ENCODE results near the gene LENG8.
A peak's percentile ranks its signal among the peaks of the same experiment; 100 is the strongest.

LENG8 gene

DNA sequence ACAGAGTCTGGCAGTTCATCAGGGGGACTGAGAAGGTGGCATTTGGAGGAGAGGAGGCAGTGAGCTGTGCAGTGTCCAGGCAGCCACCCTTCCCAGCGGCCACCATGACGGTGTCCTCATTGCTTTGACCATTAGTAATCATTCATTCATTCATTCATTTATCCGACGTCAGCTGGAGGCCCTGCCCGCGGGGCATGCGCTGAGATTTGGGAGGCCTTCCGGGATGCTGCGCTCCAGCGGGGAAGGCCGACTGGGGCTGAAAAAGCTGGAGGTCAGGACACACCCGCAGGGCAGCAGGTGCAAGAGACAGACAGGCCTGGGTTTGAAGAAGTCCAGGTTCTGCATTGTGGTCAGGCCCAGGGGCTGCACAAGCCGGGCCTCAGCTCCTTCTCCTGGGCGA, 24.8 kb upstream of the LENG8 start:
- DNase-seq, result no peak

DNA sequence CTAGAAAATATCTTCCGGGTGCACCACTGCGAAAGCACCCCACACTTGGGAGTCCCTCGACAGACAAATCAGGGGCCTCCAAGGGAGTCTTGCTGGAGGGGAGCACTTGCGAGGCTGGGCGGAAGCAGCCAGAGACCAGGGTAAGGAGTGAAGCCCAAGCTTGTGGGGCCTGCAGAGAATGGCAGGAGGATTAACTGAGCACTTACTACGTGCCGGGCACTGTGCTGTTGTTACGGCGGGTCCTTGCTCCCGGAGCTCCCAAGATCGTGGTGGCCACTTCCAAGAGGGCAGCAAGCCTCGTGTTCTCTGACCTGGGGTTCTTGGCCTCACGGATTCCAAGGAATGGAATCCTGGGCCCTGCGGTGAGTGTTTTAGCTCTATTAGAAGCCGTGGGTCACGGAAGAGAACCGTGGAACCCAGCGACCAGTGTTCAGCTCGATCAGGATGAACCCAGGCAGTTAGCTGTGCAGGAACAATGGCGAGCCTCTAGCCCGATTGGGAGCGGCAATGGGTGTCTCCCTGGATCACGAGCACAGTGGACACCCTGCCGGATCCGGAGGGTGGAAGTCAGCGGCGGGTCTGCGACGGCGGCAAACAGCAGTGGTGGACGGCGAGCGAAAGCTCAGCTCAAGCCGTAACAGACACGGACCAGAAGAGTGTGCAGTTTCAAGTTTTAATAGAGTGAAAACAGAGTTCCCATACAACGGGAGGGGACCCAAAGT, 24.2 kb upstream of the LENG8 start:
- no peak for DNase-seq

DNA sequence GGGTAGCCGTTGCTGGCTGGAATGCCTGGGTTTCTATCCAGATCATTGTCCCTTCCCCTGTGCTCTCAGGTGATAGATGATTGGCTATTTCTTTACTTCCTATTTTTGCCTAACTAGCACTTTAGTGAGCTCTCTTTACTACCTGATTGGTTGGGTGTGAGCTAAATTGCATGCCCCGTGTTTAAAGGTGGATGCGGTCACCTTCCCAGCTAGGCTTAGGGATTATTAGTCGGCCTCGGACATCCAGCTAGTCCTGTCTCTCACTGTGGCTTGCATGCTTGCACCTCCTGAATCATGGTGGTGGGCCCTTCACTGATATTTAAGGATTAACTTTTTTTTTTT, 23.6 kb upstream of the LENG8 start:
- no peak for DNase-seq

DNA sequence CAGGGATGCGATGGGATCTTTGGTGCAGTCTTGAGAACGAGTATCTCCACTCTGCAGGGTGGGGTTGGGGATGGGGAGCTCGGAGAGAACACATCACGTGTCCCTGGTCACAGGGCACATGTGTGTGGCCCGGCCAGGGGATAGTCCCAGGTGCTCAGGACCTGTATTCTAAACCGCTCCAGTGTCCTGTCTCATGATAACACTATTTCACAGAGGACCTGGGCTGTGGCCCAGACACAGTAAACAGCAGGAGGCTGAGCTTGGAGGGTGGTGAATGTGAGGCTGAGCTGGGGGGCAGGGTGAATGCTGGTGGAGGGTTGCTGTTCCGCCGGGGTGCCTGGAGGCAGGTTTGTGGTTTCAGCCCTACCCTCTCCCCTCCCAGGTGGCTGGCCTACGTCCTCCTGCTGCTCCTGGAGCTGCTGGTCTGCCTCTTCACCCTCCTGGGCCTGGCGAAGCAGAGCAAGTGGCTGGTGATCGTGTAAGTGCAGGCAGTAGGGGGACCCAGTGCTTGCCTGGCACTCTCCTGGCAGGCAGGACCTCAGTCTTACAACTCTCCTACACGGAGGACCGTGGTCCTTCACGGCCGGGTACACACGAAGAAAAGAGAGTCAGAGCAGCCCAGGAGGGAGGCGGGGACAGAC, 22.6 kb upstream of the LENG8 start:
- no peak for DNase-seq

DNA sequence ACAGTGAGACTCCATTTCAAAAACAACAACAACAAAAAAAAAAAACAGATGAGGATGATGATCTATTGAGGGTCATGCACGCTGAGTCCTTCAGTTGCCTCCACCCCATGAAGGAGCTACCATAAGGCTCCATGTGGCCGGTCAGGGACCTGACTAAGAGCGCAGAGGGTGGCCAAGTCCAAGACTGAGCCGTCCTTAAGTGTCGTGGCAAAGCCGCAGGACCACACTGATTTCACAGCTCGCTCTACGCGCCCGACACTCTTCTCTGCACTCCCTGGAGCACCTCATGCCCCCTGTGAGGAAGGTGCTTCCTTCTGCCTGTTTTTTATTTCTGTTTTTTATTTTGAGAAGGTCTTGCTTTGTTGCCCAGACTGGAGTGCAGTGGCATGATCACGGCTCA, 21.4 kb upstream of the LENG8 start:
- no peak for DNase-seq

DNA sequence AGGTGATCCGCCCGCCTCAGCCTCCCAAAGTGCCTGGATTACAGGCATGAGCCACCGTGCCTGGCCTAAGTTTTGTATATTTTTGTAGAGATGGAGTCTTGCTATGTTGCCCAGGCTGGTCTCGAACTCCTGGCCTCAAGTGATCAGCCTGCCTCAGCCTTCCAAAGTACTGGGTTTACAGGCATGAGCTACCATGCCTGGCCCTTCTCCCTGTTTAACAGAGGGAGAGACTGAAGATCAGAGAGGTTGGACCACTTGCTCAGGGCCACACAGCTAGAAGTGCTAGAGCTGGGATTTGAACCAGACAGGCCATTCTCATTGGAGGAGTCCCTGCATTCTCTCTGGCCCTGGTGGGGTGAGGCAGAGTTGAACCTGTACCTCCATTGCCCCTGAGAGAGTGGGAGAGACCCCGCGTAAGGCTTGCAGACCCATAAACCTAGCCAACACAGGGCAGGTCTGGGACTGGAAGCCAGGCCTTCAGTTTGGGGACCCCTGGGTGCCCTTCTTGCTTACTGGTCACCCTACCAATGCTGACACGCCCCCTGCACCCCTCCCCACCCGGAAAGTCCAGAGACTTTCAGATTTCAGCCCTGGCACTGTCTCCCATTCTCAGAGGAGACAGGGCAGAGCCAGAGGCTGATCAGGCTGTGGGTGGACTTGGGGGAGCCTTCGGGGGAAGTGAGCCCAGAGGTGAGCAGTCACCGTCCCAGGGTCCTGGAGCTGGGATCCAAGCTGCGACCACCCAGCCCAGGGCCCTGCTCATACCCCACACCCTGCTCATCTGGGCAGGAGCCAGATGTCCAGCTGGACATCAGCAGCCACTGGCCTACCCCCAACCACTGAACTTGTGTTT, 20.4 kb upstream of the LENG8 start:
- DNase-seq, result no peak

DNA sequence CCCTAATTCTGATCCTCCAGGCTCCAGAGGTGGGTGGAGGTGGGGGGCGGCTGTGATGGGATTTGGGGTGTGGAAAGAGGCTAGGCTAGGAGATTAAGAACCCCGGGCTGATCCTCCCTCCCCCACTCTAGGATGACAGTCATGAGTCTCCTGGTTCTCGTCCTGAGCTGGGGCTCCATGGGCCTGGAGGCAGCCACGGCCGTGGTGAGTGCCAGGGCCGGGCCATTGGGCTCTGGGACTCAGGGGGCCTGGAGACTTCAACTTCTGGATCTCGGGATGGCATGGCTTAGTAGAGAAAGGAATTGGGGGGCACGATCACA, 19.9 kb upstream of the LENG8 start:
- DNase-seq, result no peak

DNA sequence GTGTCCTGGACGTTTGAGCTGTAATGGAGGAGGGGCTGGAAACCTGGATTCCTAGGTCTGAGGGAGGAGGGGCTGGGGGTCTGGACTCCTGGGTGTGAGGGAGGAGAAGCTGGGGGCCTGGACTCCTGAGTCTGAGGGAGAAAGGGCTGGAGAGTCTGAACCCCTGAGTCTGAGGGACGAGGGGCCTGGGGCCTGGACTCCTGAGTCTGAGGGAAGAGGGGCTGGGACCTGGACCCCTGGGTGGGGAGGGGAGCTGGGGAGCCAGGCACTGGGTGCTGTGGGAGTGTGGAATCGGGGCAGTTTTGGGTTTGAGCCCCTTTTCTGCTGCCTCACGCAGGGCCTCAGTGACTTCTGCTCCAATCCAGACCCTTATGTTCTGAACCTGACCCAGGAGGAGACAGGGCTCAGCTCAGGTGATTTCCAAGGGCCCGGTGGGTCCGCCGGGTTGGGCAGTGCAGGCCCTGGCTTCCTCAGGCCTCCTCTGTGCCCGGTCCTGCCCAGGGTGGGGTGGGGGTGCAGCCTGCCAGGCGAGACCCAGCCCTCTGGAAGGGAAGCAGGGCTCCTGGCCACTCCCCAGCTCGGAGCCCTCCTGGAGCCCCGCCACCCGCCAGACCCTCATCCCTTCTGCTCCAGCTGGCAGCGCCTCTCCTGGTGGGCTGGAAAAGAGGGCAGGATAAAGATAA, 19.3 kb upstream of the LENG8 start:
- no peak for DNase-seq

DNA sequence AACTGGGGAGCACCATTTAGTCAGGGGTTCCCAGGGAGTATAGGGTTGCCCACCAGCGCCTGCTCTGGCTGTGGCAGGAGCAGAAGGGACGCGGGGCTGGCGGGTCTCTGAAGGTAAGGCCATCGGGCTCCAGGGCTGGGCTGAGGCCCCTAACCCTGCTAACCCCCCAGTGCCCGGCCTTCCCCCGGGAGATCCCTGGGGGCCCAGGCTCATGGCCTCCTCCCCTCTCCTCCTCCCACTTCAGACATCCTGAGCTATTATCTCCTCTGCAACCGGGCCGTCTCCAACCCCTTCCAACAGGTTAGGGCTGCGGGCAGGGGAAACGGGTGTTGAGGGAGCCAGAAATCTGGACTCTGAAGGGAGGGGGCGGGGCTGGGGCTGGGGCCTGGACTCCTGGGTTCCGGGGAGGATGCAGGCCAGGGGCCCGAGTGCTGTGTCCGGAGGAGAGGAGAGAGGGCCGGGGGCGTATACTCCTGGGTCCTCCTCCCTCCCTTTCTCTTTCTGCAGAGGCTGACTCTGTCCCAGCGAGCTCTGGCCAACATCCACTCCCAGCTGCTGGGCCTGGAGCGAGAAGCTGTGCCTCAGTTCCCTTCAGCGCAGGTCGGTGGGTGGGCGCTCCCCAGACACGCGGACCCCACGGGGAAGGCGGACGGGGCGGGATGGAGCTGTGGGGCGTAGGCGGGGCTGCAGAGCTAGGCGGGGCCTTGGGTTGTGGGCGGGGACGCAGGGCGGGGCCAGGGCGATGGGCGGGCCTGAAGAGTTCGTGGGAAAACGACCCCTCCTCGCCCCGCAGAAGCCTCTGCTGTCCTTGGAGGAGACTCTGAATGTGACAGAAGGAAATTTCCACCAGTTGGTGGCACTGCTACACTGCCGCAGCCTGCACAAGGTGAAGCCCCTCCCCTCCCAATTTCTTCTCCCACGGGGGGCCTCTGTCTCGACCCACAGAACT, 18.4 kb upstream of the LENG8 start:
- DNase-seq, result peak; percentile 34 to 54

DNA sequence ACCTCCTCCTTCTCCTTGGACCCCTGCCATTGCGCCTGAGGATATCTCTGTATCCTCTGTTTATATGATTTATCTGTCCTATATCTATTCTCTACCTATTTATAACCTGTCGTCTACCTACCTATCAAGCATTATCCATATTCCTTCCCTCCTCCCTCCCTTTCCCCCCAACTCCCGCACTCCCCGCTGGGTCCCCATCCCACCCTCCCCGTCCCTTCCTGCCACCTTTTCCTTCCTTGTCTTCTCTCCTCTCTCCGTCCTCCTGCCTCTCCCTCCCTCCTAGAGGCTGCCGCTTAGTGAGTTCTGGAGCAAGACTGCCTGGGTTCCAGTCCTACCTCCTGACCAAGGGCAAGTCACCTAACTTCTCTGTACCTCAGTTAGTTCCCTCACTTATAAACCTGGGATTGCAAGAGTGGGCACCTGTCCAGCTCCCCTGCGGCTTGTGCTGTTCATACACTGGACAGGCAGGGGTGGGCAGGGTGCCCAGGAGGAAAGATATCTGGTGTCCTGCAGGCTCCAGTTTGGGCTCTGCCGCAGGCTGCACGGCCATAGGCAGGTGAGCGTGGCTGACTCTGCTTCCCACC, 17.7 kb upstream of the LENG8 start:
- DNase-seq, result no peak

DNA sequence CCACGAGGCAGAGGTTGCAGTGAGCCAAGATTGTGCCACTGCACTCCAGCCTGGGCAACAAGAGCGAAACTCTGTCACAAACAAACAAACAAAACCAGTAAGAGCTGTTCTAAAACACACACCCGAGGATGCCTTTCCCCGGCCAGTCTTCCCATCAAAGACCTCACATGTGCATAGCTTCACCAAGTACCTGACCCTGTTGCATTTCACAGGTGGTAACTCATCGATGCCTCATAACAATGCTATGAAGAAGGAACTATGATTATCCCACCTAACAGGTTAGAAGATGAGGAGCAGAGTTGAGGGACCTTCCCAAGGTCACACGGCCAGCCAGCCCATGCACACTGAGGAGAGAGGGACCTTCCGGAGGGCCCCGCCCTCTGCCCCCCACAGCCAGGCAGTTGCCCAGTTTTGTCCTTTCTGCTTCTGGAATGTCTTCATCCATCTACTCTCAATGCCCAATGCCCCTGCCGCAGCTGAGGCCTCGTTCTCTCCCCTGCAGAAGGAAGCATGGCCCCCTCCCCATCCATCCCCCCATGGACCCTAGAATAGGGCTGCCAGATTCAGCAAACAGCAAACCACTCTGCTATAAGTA, 16.8 kb upstream of the LENG8 start:
- no peak for DNase-seq

DNA sequence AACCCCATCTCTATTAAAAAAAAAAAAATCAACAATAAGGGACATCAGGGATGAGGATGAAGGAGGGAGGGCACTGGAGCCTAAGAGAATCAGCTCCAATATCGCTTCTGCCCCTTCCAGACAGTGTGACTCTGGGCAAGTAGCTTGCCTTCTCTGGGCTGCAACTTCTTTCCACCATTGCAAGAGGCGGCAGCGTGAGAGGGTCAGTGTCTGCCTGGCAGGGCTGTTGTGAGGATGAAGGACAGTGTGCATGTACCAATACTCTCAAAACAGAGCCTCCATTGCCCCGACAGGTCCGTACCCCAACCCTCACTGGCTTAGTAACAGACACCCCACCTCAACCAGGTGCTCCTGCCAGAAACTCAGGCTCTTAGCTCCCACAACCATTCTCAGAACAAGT, 15.3 kb upstream of the LENG8 start:
- DNase-seq, result no peak

DNA sequence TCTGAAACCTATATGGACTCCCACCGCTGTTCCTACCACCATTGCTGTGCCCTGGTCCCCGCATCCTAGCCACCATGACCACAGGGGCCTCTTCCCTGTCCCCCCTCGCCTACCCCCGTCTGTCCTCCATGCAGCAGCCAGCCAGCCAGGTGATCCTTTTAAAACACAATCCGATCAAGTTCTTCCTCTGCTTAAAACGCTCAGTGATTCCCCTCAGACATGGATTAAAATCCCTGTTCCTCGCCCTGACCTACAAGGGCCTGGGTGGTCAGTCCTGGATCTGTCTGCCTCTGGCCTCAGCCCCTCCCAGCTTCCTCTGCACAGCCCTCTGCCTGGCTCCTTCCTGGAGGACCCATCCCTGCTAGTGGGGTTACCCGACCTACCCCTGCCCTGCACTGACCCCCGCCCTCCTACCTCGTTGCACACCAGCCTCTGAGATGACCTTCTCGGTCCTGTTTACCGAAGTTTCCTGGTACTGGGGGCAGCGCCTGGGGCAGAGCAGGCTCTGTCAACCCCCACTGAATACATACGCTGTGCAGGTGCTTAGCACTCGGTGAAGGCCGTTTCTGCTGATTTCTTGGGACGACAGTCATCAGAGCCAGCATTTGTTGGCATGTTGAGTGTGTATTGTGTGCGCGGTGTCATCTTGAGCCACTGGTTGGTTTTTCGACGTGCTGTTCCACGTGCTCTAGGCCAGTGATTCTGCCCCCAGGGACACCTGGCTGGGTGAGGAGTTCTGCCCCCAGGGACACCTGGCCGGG, 14.7 kb upstream of the LENG8 start:
- no peak for DNase-seq

DNA sequence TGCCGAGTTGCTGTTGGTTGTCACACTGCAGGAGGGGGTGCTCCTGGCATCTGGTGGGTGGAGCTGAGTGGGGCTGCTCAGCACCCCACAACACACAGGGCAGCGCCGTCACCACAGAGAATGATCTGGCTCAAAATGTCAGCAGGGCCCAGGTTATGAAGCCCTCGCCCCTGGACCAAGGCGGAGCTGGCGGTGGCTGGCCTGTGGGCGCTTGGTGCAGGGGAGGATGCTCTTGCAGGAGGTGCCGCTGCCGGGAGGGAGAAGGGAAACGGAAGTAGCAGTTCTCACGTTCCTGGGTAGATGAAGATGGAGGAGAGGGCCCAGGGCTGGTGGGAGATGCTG, 14.2 kb upstream of the LENG8 start:
- DNase-seq, result no peak

DNA sequence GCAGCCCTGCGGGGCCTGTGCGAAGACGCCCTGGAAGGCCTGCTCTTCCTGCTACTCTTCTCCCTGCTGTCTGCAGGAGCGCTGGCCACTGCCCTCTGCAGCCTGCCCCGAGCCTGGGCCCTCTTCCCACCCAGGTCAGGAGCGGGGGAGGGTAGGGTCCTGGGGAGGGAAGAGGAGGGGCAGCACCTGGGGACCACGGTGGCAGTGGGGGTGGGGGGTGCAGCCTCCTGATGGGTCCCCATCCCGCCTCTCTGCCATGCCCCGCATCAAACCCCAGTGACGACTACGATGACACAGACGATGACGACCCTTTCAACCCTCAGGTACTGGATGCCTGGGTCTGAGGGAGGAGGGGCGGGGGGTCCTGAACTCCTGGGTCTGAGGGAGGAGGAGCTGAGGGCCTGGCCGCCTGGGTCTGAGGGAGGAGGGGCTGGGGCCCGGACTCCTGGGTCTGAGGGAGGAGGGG, 13.4 kb upstream of the LENG8 start:
- no peak for DNase-seq

DNA sequence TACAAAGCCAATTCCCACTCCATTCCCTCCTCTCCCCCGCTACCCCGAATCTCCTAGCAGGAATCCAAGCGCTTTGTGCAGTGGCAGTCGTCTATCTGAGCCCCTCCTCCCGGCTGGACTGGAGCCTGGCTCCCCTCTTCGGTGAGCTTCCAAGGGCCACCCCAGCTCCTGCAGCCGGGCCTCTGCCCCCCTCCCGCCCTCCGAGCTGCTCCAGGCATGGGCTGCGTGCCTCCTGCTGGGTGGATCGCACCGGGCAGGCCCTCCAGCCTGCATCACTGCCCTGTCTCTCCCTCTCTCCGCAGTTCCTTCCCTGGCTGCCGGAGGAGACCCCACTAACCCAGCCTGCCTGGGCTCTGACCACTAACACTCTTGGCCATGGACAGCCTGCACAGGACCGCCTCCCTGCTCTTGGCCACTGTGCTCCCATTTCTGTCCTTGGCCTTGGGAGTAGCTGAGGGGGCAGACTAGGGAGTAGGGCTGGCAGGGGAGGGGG, 12.9 kb upstream of the LENG8 start:
- no peak for DNase-seq

DNA sequence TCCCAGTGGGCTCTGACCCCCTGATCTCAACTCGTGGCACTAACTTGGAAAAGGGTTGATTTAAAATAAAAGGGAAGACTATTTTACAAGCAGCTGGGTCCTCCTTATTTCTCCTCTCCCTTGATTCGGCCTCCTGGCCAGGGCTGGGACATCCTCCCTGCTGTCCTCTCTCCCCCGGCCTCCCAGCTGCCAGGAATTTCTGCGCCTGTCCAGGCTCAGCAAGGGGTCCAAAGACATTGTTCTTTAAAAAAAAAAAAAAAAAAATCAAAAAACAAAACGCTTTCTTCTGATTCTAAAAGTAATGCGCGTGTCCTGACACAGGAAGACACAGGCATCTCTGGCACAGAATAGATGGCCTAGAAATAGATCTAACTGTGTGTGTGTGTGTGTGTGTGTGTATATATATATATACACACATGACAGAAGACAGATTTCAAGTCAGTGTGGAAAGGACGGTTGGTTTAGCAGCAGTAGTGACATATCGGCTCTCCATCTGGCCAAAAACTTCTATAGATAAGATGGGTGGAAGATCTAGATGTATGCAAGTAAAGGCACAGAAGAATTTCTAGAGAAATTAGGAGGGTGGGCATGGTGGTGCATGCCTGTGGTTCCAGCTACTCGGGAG, 12.3 kb upstream of the LENG8 start:
- DNase-seq, result no peak

DNA sequence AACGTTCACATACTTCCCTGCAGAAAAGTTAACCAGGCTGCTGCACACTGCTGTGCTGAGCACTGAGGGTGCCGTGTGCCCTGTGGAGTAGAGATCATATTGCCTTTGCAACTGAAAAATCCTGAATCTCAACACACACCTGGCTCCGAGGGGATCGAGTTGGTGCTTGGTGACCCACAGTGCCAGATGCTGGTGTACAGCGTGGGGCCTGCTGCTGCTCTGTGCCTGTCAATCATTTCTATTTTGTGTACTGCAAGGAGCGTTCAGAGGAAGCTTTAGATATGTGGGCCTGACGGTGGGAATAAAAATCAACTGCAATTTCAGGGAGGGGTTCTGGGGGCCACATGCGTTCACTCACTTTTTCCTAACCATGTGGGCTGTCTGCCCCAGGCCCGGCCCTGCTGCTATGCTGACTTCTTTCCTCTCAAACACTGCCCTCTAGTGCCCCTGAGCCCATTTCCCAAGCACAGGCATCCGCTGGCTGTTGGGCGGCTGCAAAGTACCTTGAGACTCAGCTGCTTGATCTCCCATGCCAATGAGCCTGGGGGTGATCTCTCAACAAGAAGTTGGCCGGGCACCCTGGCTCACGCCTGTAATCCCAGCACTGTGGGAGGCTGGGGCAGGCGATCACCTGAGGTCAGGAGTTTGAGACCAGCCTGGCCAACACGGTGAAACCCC, 9.7 kb upstream of the LENG8 start:
- DNase-seq, result peak in 1 of 2 experiments; percentile 30

DNA sequence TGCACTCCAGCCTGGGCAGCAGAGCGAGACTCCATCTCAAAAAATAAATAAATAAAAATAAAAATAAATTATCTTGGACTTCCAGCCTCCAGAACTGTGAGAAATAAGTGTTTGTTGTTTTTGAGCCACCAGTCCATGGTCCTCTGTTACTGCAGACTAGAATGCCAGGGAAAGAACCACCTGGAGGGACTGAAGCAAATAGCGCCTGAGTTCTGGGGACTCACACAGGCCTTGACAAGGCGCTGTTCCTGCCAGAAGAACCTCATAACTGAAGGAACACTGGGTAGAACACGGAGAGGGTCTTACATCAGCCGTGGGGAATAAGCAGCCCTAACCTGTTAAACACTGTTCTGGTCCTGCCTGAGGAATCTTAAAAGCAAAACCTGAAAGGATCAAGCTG, 8.4 kb upstream of the LENG8 start:
- no peak for DNase-seq

DNA sequence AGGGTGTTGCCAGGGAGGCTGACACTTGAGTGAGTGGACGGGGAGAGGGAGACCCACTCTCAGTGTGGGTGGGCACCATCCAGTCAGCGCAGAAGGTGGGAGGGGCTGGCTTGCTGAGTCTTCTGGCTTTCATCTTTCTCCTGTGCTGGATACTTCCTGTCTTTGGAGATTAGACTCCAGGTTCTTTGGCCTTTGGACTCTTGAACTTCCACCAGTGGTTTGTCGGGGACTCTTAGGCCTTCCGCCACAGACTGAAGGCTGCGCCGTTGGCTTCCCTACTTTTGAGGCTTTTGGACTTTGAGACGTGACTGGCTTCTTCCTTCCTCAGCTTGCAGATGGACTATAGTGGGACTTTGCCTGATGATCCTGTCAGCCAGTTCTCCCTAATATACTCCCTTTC, 4.3 kb upstream of the LENG8 start:
- no peak for DNase-seq
